DMS153 treated with DMSO at 0.1 percent for 48 hours (cell line): ENCODE results near the gene ATG2B.
"Not testable (repeated sequence)": the region's sequence is repeated elsewhere in the genome, so short reads cannot be mapped to it uniquely, and the experiment has no call there.

Experiments
- DNase-seq: peaks from one replicate; lab custom pipeline; 2025; ENCODE audit not compliant: unreplicated experiment; lab: John Stamatoyannopoulos, UW

ATG2B gene

GRCh38 chr14:96373538-96373937 lies 10.4 kb upstream of the ATG2B start:
- no peak for DNase-seq

DNA sequence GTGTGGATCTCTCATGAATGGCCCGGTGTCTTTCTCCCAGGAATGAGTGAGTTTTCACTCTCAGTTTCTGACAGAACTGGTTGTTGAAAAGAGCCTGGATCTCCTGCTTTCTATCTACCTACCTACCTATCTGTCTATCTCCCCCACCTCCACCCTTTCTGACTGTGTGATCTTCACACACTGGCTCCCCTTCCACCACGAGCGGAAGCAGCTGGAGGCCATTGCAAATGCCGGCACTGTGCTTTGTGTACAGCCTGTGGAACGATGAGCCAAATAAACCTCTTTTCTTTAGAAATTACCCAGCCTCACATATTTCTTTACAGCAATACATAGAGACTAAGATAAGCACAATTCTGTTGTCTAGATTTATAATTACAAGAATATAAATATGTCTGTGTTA lies 7.4 kb upstream of the ATG2B start:
- DNase-seq = no peak

DNA sequence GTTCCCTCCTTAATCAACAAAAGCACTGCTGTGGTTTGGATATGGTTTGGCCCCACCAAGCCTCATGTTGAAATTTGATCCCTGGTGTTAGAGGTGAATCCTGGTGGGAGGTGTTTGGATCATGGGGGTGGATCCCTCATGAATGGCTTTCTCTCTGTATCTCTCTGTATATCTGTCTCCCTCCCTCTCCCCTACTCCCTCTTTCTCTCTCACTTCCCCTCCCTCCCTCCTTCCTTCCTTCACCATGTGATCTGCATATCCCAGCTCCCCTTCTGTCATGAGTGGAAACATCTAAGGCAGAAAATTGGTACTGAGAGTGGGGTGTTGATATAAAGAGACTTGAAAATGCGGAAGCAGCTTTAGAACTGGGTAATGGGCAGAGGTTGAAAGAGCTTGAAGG lies 5.4 kb upstream of the ATG2B start:
- no peak for DNase-seq

DNA sequence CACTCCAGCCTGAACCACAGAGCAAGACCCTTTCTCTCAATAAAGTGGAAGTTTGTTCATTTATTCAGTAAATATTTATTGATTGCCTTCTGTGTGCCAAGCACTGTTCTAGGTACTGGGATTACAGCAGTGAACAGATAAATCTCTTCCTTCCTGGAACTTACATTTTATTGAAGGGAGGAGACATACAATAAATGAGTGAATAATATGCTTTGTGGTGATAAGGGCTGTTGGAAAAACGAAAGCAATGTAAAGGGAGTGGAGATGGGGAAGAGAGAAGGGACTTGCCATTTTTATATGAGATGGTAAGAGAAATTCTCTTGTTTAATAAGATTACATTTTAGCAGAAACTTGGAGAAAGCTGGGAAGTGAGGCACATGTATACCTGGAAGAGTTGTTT lies 1.8 kb upstream of the ATG2B start:
- no peak for DNase-seq

DNA sequence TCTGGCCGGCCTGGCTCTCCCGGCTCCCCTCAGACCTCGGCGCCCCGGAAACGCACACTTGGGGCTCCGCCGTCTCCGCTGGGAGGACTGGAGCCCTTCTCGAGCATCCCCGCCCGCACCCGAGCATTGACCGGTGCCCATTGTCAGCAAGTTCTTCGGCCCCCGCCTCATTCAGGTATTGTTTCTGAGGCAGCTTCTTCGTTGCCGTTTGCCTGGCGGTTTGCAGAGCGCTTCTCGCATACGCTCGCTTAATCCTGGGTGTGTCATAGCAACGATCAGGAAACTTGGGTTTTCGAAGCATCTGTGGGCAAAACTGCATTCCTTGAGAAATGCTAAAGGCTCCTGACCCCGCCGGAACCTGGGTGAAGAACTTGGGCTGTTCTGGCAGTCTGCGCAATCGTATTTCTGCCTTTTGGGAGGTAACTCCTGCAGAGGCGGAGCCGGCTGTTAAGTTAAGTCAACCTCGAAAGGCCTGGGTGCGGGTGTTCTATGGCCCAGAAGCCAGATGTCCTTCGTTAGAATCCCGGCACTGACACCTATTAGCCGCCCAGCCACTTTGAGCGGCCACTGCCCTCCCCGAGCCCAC lies 703 bp upstream of the ATG2B start:
- no peak for DNase-seq

DNA sequence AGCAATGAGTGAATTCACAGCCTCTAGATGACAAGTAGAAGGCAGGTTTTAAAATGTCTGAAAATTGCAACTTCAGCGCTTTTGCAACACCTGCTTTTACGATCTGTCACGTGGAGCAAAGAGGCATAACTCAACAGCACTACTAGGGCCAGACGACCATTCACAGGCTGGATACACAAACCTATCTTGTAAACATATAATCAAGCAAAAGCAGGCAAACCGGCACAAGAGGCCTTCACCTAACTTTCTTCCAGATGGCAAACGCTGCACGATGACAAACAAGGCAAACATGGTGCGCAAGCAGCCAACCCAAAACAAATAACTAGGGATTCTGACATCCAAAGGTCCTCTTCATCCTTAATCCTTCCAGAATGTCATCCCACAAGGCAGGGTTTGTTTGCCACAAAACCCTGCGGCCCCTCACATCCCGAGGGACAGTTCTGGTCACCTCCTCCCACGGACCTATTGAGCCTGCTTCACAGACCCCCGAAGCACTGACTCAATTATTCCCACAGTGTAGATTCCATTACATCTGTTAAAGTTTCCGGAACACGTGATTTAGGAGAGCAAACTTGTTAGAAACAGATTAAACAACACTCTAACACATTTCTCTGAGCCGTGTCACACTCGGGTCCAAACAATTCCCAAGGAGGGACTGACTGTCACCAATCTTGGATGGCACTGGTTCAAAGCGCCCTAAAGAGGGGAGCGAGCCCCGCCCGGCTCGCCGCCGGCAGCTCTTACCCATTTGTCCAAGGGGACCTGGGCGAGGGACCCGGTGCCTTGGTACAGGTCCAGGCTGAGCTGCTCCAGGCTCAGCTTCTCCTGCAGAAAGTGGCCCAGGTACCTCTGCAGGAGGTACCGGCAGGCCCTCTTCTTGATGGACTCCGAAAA lies 823 bp downstream of the ATG2B start:
- peak; percentile 46 for DNase-seq

GRCh38 chr14:96359959-96360358 lies 3.2 kb downstream of the ATG2B start:
- no peak for DNase-seq

GRCh38 chr14:96357216-96357615 lies 5.9 kb downstream of the ATG2B start:
- no peak for DNase-seq

GRCh38 chr14:96354246-96354645 lies 8.9 kb downstream of the ATG2B start:
- DNase-seq = no peak

DNA sequence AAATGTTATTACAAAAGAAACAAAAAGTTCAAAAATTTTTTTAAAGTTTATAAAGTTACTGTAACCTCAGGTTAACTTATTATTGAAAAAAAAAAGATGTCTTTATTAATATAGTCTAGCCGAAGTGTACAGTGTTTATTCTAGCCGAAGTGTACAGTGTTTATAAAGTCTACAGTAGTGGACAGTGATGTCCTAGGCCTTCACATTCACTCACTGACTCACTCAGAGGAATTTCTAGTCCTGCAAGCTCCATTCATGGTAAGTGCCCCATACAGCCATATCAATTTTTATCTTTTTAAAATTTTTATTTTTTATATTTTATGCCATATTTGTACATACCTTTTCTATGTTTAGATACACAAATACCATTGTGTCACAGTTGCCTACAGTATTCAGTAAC lies 10.4 kb downstream of the ATG2B start:
- no peak for DNase-seq

DNA sequence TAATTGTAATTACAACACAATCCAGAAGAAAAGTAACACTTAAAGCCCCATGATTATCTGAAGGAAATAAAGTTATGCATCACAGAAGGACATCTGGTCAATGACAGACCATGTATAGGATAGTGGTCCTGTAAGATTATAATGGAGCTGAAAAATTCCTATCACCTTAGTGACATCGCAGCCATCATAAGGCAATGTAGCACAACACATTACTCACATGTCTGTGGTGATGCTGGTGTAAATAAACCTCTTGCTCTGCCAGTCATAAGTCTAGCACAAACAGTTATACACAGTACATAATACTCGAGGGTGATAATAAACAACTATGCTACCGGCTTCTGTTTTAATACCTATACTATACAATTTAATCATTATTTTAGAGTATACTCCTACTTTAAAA lies 11.2 kb downstream of the ATG2B start:
- no peak for DNase-seq

- no peak for DNase-seq
Measured at GRCh38 chr14:96349286-96350075, 13.7 kb downstream of the ATG2B start.

DNA sequence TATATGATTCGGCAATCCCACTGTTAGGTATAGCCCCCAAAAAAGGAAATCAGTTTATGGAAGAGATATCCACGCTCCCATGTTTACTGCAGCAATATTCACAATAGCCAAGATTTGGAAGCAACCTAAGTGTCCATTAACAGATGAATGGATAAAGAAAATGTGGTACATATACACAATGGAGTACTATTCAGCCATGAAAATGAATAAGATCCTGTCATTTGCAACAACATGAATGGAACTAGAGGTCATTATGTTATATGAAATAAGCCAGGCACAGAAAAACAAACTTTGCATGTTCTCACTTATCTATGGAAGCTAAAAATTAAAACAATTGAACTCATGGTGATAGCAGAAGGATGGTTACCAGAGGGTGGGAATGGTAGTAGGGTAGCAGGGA lies 15.2 kb downstream of the ATG2B start:
- DNase-seq = not testable (repeated sequence)

- no peak for DNase-seq
Measured at GRCh38 chr14:96345669-96346068, 17.5 kb downstream of the ATG2B start.

GRCh38 chr14:96341323-96341722 lies 21.8 kb downstream of the ATG2B start:
- no peak for DNase-seq

- DNase-seq = no peak
Measured at GRCh38 chr14:96338551-96338950, 24.6 kb downstream of the ATG2B start.

GRCh38 chr14:96324219-96324618 lies 38.9 kb downstream of the ATG2B start:
- DNase-seq = no peak

- no peak for DNase-seq
Measured at GRCh38 chr14:96320605-96321004, 42.5 kb downstream of the ATG2B start.

DNA sequence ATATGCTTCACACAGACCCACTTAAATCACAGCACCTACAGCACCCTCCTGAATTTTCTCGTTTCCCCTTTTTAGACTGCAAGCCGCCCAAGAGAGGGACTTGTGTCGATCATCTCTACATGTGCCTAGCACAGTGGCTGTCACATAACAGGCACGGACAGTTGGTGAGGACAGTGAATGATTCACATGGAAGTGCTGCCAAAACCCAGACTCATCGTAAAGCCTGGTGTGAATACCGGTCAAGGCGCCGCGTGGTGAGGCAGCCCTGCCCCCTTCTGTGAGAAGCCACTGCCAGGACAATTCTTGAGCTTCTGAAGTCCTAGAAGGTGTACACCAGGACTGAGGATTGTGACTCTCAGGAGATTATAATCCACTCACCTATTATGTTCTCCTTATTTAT lies 44.3 kb downstream of the ATG2B start:
- DNase-seq = no peak

DNA sequence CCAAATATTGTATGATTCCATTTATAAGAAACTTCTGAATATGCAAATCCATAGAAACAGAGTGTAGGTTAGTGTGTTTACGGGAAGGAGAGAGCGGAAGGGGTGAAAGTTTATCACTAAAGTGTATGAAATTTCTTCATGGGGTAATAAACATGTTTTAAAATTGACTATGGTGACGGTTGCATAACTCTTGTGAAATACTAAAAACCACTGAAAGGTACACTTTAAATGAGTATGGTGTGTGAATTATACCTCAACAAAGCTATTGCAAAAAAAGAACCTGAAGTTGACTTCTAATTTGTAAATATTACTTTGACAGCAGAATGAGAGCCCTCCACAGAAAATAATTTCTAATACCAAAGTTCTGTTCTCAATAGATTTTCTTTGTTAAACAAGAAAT lies 47.1 kb downstream of the ATG2B start:
- no peak for DNase-seq

DNA sequence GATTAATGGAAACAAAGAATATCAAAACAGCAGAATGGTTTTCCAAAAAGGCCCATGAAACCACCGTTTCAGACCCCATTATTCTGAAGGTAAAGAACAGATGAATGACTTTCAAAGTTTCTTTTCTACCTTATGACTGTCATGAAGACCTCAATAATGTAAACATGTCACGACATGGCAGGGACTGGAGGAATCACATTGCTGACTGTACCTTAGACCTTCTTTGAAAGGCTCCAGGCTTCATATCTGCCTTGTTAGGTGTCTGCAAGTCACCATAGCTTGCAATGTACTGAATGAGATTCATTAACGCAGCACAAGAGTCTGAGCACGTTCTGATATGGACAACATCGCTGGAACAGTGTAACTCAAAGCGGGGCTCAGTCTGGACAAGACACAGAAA lies 52.2 kb downstream of the ATG2B start:
- DNase-seq = no peak

DNA sequence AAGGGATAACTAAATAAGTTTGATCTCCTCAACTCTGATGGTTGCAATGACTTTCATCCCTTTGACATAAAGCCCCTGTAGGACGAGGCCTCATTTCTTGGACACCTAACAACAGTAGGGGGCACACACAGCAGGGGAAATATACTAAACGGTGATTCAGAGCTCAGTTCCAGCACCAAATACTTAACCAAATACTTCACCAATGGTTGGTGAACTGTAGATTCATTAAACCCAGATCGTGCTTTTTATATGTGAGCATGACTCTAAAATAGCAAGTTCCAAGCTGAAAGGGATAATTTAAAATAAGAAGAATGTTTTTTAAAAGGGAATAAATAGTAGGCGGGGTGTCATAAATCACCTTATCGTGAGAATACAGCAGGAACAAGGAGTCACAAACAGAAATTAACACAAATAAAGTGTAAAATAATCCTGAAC lies 53.2 kb downstream of the ATG2B start:
- no peak for DNase-seq
